CD4-positive, alpha-beta T cell treated with Interleukin-15 for 1 hour (primary cell): ENCODE measurements around the gene LDLRAD4.

Experiments
- DNase-seq: peaks from one replicate; pipeline ENCODE4 v3.0.0-alpha.2; 2020

The LDLRAD4 gene

DNA sequence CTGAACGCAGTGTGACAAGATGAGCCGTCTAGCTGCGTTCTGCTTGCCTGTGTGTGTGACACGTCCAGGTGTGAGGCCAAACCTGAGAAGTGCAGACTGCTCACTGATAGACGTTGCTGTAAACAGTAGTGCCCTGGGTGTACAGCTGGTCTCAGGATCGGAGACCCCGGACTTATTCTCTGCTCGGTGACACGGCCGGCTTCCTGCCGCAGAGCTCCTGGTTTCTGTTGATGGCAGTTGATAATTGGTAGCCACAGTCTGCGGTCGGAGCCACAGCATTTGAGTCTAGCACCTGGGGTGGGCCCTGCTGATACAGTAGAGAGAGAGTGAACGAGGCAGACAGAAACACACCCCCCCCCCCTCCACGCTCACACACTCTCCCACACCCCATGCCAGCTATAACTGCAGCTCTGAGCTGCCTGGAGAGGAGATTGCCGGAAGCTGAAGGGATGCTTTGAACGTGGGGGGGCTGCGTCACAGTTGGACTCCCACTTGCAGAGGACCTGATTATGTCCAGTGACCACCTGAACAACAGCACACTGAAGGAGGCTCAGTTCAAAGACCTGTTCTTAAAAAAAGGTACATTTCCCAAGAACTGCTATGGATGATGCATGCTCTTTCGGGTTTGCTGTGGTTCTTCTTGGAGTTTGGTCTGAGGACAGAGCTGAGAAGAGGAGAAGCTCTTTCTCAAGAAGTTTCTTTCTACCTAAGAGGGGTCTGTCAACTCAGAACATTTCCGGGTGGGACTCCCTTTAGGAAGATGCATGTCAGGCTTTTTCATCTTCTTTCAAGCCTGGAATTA, 393.8 kb downstream of the LDLRAD4 start:
- DNase-seq = peak; percentile 88

GRCh38 chr18:13613099-13613498, 394.5 kb downstream of the LDLRAD4 start:
- no peak for DNase-seq

- DNase-seq = peak; percentile 50
Measured at GRCh38 chr18:13613591-13614501, 395.3 kb downstream of the LDLRAD4 start.

- DNase-seq = peak; percentile 71
Measured at GRCh38 chr18:13614641-13615288, 396.2 kb downstream of the LDLRAD4 start.

- DNase-seq = no peak
Measured at GRCh38 chr18:13615432-13615861, 396.9 kb downstream of the LDLRAD4 start.

DNA sequence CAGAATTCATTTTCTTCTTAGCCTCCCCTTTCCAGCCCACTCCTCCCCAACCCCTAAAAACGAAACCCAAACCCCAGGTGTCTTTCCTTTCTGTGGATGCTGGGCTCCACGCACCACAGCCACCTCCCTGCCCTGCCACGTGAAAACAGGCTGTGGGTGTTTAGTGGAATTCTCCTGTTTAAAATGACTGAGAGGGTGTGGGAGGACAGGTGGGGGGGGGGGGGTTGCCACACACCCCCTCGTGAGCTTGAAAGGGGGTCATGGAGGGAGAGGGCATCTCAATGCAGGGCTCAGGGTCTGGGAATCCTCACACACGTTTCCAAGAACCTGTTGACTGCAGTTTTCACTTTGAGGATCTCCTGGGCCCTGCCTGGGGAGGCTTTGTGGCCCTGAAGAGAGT, 397.5 kb downstream of the LDLRAD4 start:
- no peak for DNase-seq

DNA sequence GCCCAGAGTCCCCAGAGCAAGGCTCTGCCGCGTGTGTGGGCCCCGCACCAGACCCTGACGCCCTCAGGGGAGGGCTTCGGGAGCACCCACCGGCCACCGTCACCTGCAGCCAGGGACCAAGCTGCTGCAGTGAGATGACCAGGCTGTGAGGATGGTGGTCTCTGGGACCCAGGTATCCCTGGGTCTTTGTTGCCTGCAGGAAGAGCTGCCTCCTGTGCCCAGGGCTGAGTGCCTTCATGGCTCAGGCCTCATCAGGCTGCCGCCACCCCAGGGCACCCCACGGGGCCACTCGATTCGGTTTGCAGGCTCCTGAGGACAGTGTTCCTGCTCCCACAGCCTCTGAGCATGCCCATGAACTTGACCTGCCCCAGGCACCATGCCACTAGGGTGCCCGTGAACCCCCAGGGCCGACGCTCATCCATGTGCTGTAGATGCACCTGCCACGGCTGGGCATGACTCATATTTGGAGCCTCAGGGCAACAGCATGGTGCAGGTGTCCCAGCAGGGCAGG, 398.0 kb downstream of the LDLRAD4 start:
- no peak for DNase-seq

DNA sequence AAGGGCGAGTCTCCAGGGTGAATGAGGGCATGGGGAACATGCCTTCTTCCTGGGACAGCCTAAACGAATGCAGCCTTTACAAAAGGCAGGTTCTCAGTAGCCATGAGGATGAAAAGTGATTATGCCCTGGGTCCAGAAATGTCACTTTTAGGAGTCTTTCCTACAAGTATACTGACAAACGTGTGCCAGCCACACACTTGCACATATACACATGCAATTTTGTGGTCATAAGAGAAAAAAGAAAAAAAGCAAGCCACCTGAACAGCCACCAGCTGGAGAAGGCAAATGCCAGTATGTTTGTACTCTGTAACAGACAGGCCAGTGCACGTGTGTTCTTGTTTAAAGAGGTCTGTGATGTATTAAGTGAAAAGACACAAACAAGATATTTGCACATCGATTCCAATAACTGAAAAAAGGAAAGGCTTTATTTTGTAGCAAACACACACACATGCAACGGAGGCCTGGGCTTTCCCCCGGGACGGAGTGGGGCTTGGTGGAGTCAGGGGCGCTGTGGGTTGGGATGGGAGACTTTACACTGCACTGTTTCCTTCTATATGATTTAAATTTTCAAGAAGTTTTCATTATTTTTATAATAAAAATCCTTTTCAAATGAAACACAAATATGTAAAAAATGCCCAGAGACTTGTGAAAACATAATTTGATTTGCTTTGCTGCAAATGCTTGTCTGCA, 399.4 kb downstream of the LDLRAD4 start:
- no peak for DNase-seq

DNA sequence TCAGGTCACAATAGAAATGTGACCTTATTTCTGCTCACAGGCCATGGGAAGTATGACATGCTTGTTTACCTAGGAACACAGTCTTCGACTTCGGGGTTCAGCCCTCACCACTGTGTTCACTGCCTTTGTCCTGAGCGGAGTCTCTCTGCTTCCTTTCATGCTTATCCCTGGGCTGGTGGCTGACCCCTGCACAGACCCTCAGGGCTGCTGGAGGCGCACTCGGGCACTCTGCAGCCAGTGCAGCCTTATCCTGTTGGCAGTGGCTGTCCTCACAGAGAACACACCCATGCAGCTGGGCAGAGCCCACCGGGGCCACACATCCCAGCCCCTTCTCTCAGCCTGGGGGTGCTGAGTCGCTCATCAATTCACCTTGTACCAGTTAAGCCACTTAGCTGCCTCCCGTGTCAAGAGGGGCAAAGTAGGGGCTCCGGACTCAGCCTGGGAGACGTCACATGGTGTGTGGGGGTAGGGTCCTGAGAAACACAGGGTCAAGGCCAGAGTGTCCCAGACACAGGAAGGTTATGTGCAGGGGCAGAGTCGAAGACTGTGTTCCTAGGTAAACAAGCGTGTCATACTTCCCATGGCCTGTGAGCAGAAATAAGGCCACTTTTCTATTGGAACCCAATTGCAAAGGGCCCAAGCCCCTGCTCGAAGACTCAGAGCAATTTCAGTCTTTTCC, 400.3 kb downstream of the LDLRAD4 start:
- DNase-seq = no peak

- no peak for DNase-seq
Measured at GRCh38 chr18:13619505-13620205, 401.1 kb downstream of the LDLRAD4 start.

DNA sequence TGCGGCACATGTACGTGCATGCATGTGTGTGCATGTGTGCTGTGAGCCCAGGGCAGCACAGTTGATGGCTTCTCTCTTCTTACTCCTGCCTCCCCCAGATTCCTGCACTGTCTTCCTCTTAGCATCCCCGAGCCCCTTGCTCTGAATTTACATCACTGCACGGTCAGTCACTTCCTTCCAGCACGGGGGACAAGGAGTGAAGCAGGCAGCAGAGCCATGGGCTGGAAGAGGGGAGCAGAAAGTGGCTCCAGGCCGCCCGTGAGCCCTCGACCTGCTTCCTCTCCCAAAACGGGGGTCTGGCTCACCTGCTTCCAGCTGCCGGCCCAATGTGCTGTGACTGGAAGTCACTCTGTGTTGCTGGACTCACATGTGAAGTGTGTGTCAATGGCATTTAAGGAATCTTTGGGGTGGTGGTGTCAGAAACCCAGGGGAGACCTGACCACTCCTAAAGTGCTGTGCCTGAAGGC, 401.7 kb downstream of the LDLRAD4 start:
- DNase-seq = no peak

DNA sequence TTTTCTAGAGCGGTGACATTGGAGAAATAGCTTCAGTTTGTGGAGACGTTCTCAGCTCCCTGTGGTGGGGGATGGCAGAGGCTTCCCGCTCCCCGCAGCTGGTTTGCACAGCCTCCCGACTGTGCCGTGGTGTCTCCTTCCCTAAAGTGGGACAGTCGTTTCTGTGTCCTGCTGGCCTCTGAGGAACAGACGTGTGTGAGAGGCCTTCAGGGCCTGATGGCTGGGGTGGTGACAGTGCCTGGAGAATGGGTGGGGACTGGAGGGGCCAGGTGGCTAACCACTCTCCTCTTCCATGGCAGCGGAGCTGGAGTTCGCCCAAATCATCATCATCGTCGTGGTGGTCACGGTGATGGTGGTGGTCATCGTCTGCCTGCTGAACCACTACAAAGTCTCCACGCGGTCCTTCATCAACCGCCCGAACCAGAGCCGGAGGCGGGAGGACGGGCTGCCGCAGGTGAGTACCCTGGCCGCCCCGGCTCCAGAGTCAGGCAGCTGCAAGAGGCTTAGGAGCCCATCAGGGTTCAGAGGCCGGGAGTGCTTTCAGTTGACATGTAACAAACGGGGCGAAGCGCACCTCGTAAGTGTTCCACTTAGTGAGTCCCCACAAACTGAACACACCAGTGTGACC, 402.4 kb downstream of the LDLRAD4 start:
- DNase-seq = no peak

DNA sequence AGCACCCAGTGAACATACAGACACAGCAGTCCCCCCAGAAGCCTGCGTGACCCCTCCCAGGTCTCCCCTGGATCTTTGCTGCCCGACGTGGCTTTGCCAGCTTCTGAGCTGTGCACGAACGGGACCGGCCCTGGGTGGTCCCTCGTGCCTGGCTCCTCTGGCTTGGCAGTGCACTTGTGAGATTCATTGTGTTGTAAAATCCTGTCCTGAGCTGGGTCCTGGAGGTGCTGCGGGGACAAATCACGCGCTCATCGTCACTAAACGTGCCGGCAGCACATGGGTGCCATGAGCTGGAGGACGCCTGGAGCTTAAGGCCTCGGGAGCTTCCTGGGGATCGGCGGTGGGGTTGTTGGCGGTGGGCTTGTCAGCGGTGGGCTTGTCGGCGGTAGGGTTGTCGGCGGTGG, 402.9 kb downstream of the LDLRAD4 start:
- DNase-seq = no peak

GRCh38 chr18:13621886-13622619, 403.5 kb downstream of the LDLRAD4 start:
- no peak for DNase-seq

GRCh38 chr18:13622751-13623150, 404.2 kb downstream of the LDLRAD4 start:
- DNase-seq = no peak

GRCh38 chr18:13623348-13623747, 404.8 kb downstream of the LDLRAD4 start:
- DNase-seq = peak; percentile 32

- no peak for DNase-seq
Measured at GRCh38 chr18:13623871-13624270, 405.3 kb downstream of the LDLRAD4 start.

- no peak for DNase-seq
Measured at GRCh38 chr18:13624563-13625237, 406.1 kb downstream of the LDLRAD4 start.

DNA sequence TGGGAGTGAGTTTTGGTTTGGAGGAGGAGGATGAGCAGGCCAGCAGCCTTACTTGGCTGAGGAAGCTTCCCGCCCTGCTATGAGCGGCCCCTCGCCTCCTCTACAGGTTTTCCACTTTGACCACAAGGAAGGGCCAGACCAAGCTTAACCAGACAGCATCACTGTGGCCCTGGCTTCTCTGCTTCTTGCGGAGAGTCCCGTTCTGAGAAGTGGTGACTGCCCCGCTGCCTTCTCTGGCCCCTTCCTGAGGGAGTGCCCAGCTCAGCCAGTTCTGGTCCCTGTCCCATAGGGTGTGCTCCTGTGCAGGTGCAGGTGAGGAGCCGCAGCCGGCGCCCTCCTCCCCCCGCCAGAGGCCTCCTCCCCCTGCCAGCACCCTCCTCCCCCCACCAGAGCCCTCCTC, 406.8 kb downstream of the LDLRAD4 start:
- no peak for DNase-seq
